ENCODE results near the gene RASGRP4.
A peak's percentile ranks its signal among the peaks of the same experiment; 100 is the strongest.

RASGRP4 gene

GRCh38 chr19:38388349-38389100 lies 37.5 kb downstream of the RASGRP4 start, which contains the start of gene SPRED3:
TSS of gene SPRED3 (plus strand) at chr19:38388697. CDS start at chr19:38390303, 1,606 bp downstream.
- DNase-seq (ENCODE audit: insufficient read length, low spot score), result peak; percentile 81
- peak; percentile 0 for TF ChIP-seq CTCF (IDR thresholded peaks at IDR 0.05; ENCODE audit: insufficient read depth, missing control alignments)
- no peak for FAIRE-seq

- no peak for TF ChIP-seq CTCF (IDR thresholded peaks at IDR 0.05; ENCODE audit: insufficient read depth, missing control alignments)
- FAIRE-seq (no peak), DNase-seq (ENCODE audit: insufficient read length, low spot score) (peak; percentile 97)
Measured at GRCh38 chr19:38387550-38388348, 38.3 kb downstream of the RASGRP4 start, which contains the start of gene GGN. TSS of gene GGN (minus strand) at chr19:38388034. CDS start at chr19:38387261, 773 bp downstream.

- no peak for FAIRE-seq
- DNase-seq (ENCODE audit: insufficient read length, low spot score), result no peak
- no peak for TF ChIP-seq CTCF (IDR thresholded peaks at IDR 0.05; ENCODE audit: insufficient read depth, missing control alignments)
Measured at GRCh38 chr19:38386971-38387549, 39.0 kb downstream of the RASGRP4 start.

- no peak for DNase-seq (ENCODE audit: insufficient read length, low spot score)
- no peak for TF ChIP-seq CTCF (IDR thresholded peaks at IDR 0.05; ENCODE audit: insufficient read depth, missing control alignments)
- no peak for FAIRE-seq
Measured at GRCh38 chr19:38386300-38386970, 39.6 kb downstream of the RASGRP4 start.

- no peak for TF ChIP-seq CTCF (IDR thresholded peaks at IDR 0.05; ENCODE audit: insufficient read depth, missing control alignments)
- FAIRE-seq (no peak), DNase-seq (ENCODE audit: insufficient read length, low spot score) (no peak)
Measured at GRCh38 chr19:38385804-38386257, 40.2 kb downstream of the RASGRP4 start.

- FAIRE-seq (no peak), DNase-seq (ENCODE audit: insufficient read length, low spot score) (no peak)
- TF ChIP-seq CTCF (IDR thresholded peaks at IDR 0.05; ENCODE audit: insufficient read depth, missing control alignments), result no peak
Measured at GRCh38 chr19:38385057-38385803, 40.8 kb downstream of the RASGRP4 start.
